Hippocampal formation (tissue), 2 donors: ENCODE measurements around the gene ALG2.

Source experiments
- DNase-seq, 2 donors: peaks; one replicate each; lab custom pipeline; 2025; lab: John Stamatoyannopoulos, UW

The ALG2 gene

GRCh38 chr9:99192786-99193465 is 28.8 kb downstream of the ALG2 start:
- DNase-seq = no peak

- DNase-seq = no peak
Measured at GRCh38 chr9:99190597-99191283, 31.0 kb downstream of the ALG2 start.

GRCh38 chr9:99189887-99190596 is 31.7 kb downstream of the ALG2 start:
- no peak for DNase-seq

- DNase-seq = no peak
Measured at GRCh38 chr9:99189186-99189585, 32.6 kb downstream of the ALG2 start.

GRCh38 chr9:99187311-99187710 is 34.4 kb downstream of the ALG2 start:
- DNase-seq = no peak

- DNase-seq = no peak
Measured at GRCh38 chr9:99185934-99186333, 35.8 kb downstream of the ALG2 start.

GRCh38 chr9:99185348-99185632 is 36.5 kb downstream of the ALG2 start:
- DNase-seq = no peak

- peak; percentile 78 to 84 for DNase-seq
Measured at GRCh38 chr9:99184475-99185347, 37.0 kb downstream of the ALG2 start.

GRCh38 chr9:99184110-99184474 is 37.6 kb downstream of the ALG2 start:
- no peak for DNase-seq

- no peak for DNase-seq
Measured at GRCh38 chr9:99183616-99184015, 38.1 kb downstream of the ALG2 start.

GRCh38 chr9:99182356-99182755 is 39.4 kb downstream of the ALG2 start:
- DNase-seq = no peak

- no peak for DNase-seq
Measured at GRCh38 chr9:99181621-99182020, 40.1 kb downstream of the ALG2 start.

- DNase-seq = no peak
Measured at GRCh38 chr9:99181206-99181605, 40.5 kb downstream of the ALG2 start.

- DNase-seq = no peak
Measured at GRCh38 chr9:99180662-99181061, 41.1 kb downstream of the ALG2 start.

GRCh38 chr9:99180199-99180598 is 41.5 kb downstream of the ALG2 start:
- DNase-seq = no peak

- no peak for DNase-seq
Measured at GRCh38 chr9:99178912-99179872, 42.5 kb downstream of the ALG2 start.

- DNase-seq = no peak
Measured at GRCh38 chr9:99177576-99178366, 44.0 kb downstream of the ALG2 start.

- DNase-seq = no peak
Measured at GRCh38 chr9:99176527-99177013, 45.2 kb downstream of the ALG2 start.

- DNase-seq = no peak
Measured at GRCh38 chr9:99173570-99174504, 47.9 kb downstream of the ALG2 start.
